Smooth muscle cell (in vitro differentiated cells): Measurements from ENCODE around the gene P4HTM. TPM values are rescaled to one million over a fixed set of nuclear protein-coding genes. Genes with fewer than 3 reads are reported as not detected.

Source experiments
- DNase-seq: peaks from one replicate; lab custom pipeline; 2025; ENCODE audit not compliant: unreplicated experiment; lab: John Stamatoyannopoulos, UW
- H2AFZ ChIP-seq: fragments of 200-600 bp; sonication (generic); 2 replicates; pipeline ENCODE4 v1.6.0; 2016; ENCODE audit warnings: antibody characterized with exemption, low read depth, mild to moderate bottlenecking
- H3F3A ChIP-seq: fragments of 200-600 bp; sonication (generic); 2 replicates; pipeline ENCODE4 v1.6.0; 2017; ENCODE audit warnings: antibody characterized with exemption, low read depth
- H3K27ac ChIP-seq: fragments of 200-600 bp; sonication (generic); 2 replicates; pipeline ENCODE4 v1.5.1; 2016; ENCODE audit warnings: low read depth, mild to moderate bottlenecking
- H3K27me3 ChIP-seq: fragments of 200-600 bp; sonication (generic); 2 replicates; pipeline ENCODE4 v1.6.1; 2016; ENCODE audit warnings: low read depth, mild to moderate bottlenecking
- H3K36me3 ChIP-seq: fragments of 200-600 bp; sonication (generic); 2 replicates; pipeline ENCODE4 v1.5.1; 2016; ENCODE audit warnings: low read depth
- H3K4me1 ChIP-seq: fragments of 200-600 bp; sonication (generic); 2 replicates; pipeline ENCODE4 v1.5.1; 2016; ENCODE audit warnings: low read depth
- H3K4me2 ChIP-seq: fragments of 200-600 bp; sonication (generic); 2 replicates; pipeline ENCODE4 v1.6.0; 2016; ENCODE audit warnings: mild to moderate bottlenecking
- H3K4me3 ChIP-seq: fragments of 200-600 bp; sonication (generic); 2 replicates; pipeline ENCODE4 v1.5.1; 2016; ENCODE audit warnings: mild to moderate bottlenecking
- H3K79me2 ChIP-seq: fragments of 200-600 bp; sonication (generic); 2 replicates; pipeline ENCODE4 v1.6.0; 2016; ENCODE audit warnings: low read depth, mild to moderate bottlenecking
- H3K9ac ChIP-seq: fragments of 200-600 bp; sonication (generic); 2 replicates; pipeline ENCODE4 v1.6.0; 2016; ENCODE audit warnings: low read depth
- H3K9me3 ChIP-seq: fragments of 200-600 bp; sonication (generic); replicated peaks from 2 replicates; pipeline ENCODE4 v1.5.1; 2016; ENCODE audit warnings: low read depth
- H4K20me1 ChIP-seq: fragments of 200-600 bp; sonication (generic); 2 replicates; pipeline ENCODE4 v1.6.0; 2016; ENCODE audit warnings: low read depth
- WGBS: methylation state at CpG from one replicate; pipeline ENCODE4 v1.1.7; 2016; ENCODE audit warnings: low lambda C conversion rate; 5-methylcytosine and 5-hydroxymethylcytosine counted together
- polyA plus RNA-seq: library from polyadenylated mRNA; unstranded; fragments of >200 nt; fragmentation: Nextera tagmentation; extraction: Ambion mirVana; gene quantifications from 2 replicates; pipeline ENCODE4 v1.2.1, GENCODE V29; 2016
- total RNA-seq: library from RNA; depleted of rRNA; stranded (reverse); fragments of >200 nt; gene quantifications from 2 replicates; pipeline ENCODE4 v1.2.3, GENCODE V29; 2014
- TF ChIP-seq, protein P1 (sequence below): fragments of 200-600 bp; sonication (generic); IDR thresholded peaks from 2 replicates; pipeline ENCODE4 v1.5.1; 2017; ENCODE audit warnings: borderline replicate concordance, mild to moderate bottlenecking, antibody characterized with exemption; ENCODE audit not compliant: insufficient read depth, poor library complexity, severe bottlenecking

P4HTM gene
- total and polyA plus RNA-seq, 2 experiments from 2014 or later = 22.7 to 29.9 TPM

DNA sequence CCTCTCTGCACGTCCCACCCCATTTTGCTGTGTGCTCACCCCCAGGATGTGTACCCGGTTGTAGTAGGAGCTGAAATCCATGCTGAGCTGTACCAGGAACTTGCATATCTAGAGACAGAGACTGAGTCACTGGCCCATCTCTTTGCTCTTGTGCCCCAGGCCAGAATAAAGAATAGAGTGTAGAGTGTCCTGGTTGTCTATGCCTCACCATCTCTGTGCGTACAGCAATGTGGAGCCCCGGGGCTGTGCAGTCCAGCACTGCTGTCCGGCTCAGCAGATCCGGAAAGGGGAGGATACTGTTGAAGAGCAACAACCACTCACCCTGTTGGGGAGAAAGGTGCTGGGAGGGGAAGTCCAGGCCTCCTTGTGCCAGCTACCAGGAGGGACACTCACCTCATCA is 25.7 kb downstream of the P4HTM start:
- peaks cover 13% of the 10 kb centered on the region for H3K4me1 ChIP-seq
- no peaks in the 10 kb centered on the region for H3K36me3 ChIP-seq
- no peak overlapping the region for H3K4me3 ChIP-seq
- no peak overlapping the region for H3K4me2 ChIP-seq
- WGBS = 84% methylated on average over 6 of the region's 6 CpGs
- TF ChIP-seq, protein P1, sequence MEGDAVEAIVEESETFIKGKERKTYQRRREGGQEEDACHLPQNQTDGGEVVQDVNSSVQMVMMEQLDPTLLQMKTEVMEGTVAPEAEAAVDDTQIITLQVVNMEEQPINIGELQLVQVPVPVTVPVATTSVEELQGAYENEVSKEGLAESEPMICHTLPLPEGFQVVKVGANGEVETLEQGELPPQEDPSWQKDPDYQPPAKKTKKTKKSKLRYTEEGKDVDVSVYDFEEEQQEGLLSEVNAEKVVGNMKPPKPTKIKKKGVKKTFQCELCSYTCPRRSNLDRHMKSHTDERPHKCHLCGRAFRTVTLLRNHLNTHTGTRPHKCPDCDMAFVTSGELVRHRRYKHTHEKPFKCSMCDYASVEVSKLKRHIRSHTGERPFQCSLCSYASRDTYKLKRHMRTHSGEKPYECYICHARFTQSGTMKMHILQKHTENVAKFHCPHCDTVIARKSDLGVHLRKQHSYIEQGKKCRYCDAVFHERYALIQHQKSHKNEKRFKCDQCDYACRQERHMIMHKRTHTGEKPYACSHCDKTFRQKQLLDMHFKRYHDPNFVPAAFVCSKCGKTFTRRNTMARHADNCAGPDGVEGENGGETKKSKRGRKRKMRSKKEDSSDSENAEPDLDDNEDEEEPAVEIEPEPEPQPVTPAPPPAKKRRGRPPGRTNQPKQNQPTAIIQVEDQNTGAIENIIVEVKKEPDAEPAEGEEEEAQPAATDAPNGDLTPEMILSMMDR = no peak
- H3K79me2 ChIP-seq = peaks cover 47% of the 10 kb centered on the region
- no peaks in the 10 kb centered on the region for H3K9me3 ChIP-seq
- H3K27me3 ChIP-seq = no peaks in the 10 kb centered on the region
- H2AFZ ChIP-seq = no peak overlapping the region
- H3F3A ChIP-seq = peaks cover 19% of the 10 kb centered on the region
- H3K27ac ChIP-seq = no peak overlapping the region
- no peak overlapping the region for H3K9ac ChIP-seq
- DNase-seq = no peak
- H4K20me1 ChIP-seq = peaks cover 47% of the 10 kb centered on the region

GRCh38 chr3:49016414-49017228 is 26.6 kb downstream of the P4HTM start:
- Histone ChIP-seq H4K20me1 (peaks cover 39% of the 10 kb centered on the region), H2AFZ (no peak overlapping the region), H3K9me3 (no peaks in the 10 kb centered on the region), H3K27me3 (no peaks in the 10 kb centered on the region), H3K9ac (no peak overlapping the region), H3K4me1 (peaks cover 13% of the 10 kb centered on the region), H3K4me3 (peak overlapping the region; percentile 75), H3F3A (peaks cover 19% of the 10 kb centered on the region), H3K79me2 (peaks cover 41% of the 10 kb centered on the region), H3K27ac (no peak overlapping the region), H3K36me3 (no peaks in the 10 kb centered on the region), H3K4me2 (peak overlapping the region; percentile 97)
- 89% methylated on average over 6 of the region's 6 CpGs for WGBS
- TF ChIP-seq, protein P1 = no peak
- no peak for DNase-seq

GRCh38 chr3:49017229-49017970 is 27.4 kb downstream of the P4HTM start:
- peak overlapping the region; percentile 19 for H3K9ac ChIP-seq

More at GRCh38 chr3:49017229-49017970, 27.4 kb downstream of the P4HTM start:
- H3K36me3 ChIP-seq = no peaks in the 10 kb centered on the region
- H3K4me1 ChIP-seq = peaks cover 13% of the 10 kb centered on the region
- H3K4me2 ChIP-seq = peak overlapping the region; percentile 97
- peaks cover 35% of the 10 kb centered on the region for H3K79me2 ChIP-seq
- H4K20me1 ChIP-seq = peaks cover 31% of the 10 kb centered on the region
- no peaks in the 10 kb centered on the region for H3K9me3 ChIP-seq
- TF ChIP-seq, protein P1 = no peak
- WGBS = 14% methylated on average over 23 of the region's 23 CpGs
- peak overlapping the region; percentile 75 for H3K4me3 ChIP-seq
- H3K27me3 ChIP-seq = no peaks in the 10 kb centered on the region
- peak overlapping the region; percentile 71 for H3K27ac ChIP-seq
- H3F3A ChIP-seq = peaks cover 21% of the 10 kb centered on the region
- H2AFZ ChIP-seq = no peak overlapping the region
- no peak for DNase-seq
